Transverse colon (tissue), 4 donors: ENCODE measurements around the gene PPFIA1. TPM values are rescaled to one million over a fixed set of nuclear protein-coding genes. Genes with fewer than 3 reads are reported as not detected.

Experiments used
- DNase-seq: peaks from one replicate; pipeline ENCODE4 v3.0.0-alpha.2; 2019
- H3K27ac ChIP-seq, 4 donors: fragments of 200-600 bp; sonication (generic); 2 replicates each; pipeline ENCODE4 v1.5.1; 2016 to 2018; ENCODE audit warnings: inconsistent platforms in 4 of 4
- H3K27me3 ChIP-seq: fragments of 200-600 bp; sonication (generic); 2 replicates; pipeline ENCODE4 v1.5.1; 2017; ENCODE audit warnings: inconsistent platforms
- H3K36me3 ChIP-seq, 4 donors: fragments of 200-600 bp; sonication (generic); 2 replicates each; pipeline ENCODE4 v1.5.1; 2017 to 2019; ENCODE audit warnings: inconsistent platforms in 4 of 4
- H3K4me1 ChIP-seq, 4 donors: fragments of 200-600 bp; sonication (generic); 2 replicates each; pipeline ENCODE4 v1.5.1; 2017 to 2020; ENCODE audit warnings: inconsistent platforms in 4 of 4
- H3K4me3 ChIP-seq, 4 donors: fragments of 200-600 bp; sonication (generic); 1 replicate in 1 of 4; 2 replicates in 3 of 4; pipeline versions ENCODE4 v1.5.1 to v1.6.1; 2017 to 2019; ENCODE audit warnings: inconsistent platforms in 4 of 4
- H3K9me3 ChIP-seq, 2 donors: fragments of 200-600 bp; sonication (generic); 2 replicates each; pipeline ENCODE4 v1.5.1; 2017 to 2019; ENCODE audit warnings: inconsistent platforms in 2 of 2
- CTCF ChIP-seq, 5 experiments: fragments of 200-600 bp in 3 of 5; fragments of 450-650 bp in 2 of 5; sonication (generic) in 3 of 5; IDR thresholded peaks; 1 replicate in 2 of 5; 2 replicates in 3 of 5; pipeline ENCODE4 v1.5.1; 2016 to 2017; ENCODE audit warnings: antibody characterized with exemption in 5 of 5, inconsistent platforms in 3 of 5, mild to moderate bottlenecking in 2 of 5, moderate library complexity in 1 of 5
- EP300 ChIP-seq: sonication (generic); formaldehyde crosslinking; IDR thresholded peaks from one replicate; pipeline ENCODE4 v1.6.1; 2017; ENCODE audit warnings: antibody characterized with exemption, low read depth
- POLR2A ChIP-seq: fragments of 450-650 bp; IDR thresholded peaks from one replicate; pipeline ENCODE4 v1.6.1; 2016; ENCODE audit warnings: antibody characterized with exemption, mild to moderate bottlenecking, moderate library complexity
- POLR2AphosphoS5 ChIP-seq, 3 donors: sonication (generic); formaldehyde crosslinking; IDR thresholded peaks; one replicate each; pipeline ENCODE4 v1.6.1; 2016; ENCODE audit warnings: antibody characterized with exemption in 3 of 3
- WGBS, 2 donors: methylation state at CpG; one replicate each; pipeline ENCODE4 v1.1.5; 2018; ENCODE audit warnings: low coverage in 1 of 2; 5-methylcytosine and 5-hydroxymethylcytosine counted together
- in situ Hi-C, 4 donors: fragments of 200-750 bp; cut with MboI; loops; one replicate each; pipeline versions ENCODE4 v1.15.0 to v1.15.1; 2017; ENCODE audit warnings: low sequenced_read_pairs in 3 of 4, low pct_ligation_motif_present in 1 of 4, low pct_unique_long_range_greater_than_20kb in 1 of 4
- intact Hi-C: fragments of 100-400 bp; cut with DNase I; formaldehyde crosslinking; loops from one replicate; pipeline ENCODE4 v1.15.1; 2023; ENCODE audit warnings: low total_unique reads
- total RNA-seq, 4 donors: library from RNA; depleted of rRNA; stranded (reverse); fragments of >200 nt; gene quantifications; one replicate each; pipeline ENCODE4 v1.1.0, GENCODE V29; 2016

The PPFIA1 gene
- total RNA-seq, 4 donors from 2014 or later = 42.6 to 143 (median 72.8) TPM

DNA sequence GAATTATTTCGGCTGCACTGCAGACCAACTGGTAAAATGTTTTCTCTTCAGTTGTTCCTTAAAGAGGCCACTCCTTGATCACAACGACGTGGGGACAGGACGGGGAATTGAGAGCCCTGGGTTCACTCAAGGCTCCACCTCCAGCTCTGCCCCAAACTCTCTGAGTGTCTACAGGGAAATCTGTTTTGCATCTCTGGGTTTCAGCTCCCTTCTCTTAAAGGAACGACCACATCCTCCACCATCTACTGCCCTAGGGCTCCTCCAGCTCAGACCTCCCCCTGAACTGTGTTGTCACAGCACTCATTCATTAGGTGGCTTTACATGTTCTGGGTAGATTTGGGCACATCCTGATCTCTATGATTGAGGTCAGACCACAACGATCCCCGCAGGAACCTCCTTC is 5.1 kb upstream of the PPFIA1 start:
- intact Hi-C loops = no loop called here
- Histone ChIP-seq H3K4me1 (peaks cover 0 to 9% (median 7%) of the 10 kb centered on the region in 4 donors), H3K36me3 (no peaks in the 10 kb centered on the region), H3K4me3 (no peak overlapping the region), H3K27ac (no peak overlapping the region), H3K9me3 (no peaks in the 10 kb centered on the region), H3K27me3 (no peaks in the 10 kb centered on the region)
- 39% methylated on average over 7 of the region's 7 CpGs; no CpG with 5 or more reads in 1 of the 2 donors for WGBS, 2 donors
- no peak for DNase-seq
- in situ Hi-C loops = no loop called here
- no peak for TF ChIP-seq EP300

- TF ChIP-seq POLR2AphosphoS5 (IDR thresholded peaks at IDR 0.05) = no peak
- no peak for TF ChIP-seq EP300
- TF ChIP-seq CTCF (IDR thresholded peaks at IDR 0.05) = no peak
- no peak for TF ChIP-seq POLR2A
- in situ Hi-C loops = no loop called here
- H3K4me3 ChIP-seq = no peak overlapping the region
- DNase-seq = no peak
- 76 to 87% methylated on average over 2 to 5 of the region's 5 CpGs for WGBS, 2 donors
- peaks cover 10 to 22% (median 18%) of the 10 kb centered on the region in 4 donors for H3K4me1 ChIP-seq
- no peaks in the 10 kb centered on the region for H3K9me3 ChIP-seq
- no peaks in the 10 kb centered on the region for H3K27me3 ChIP-seq
- intact Hi-C loops = no loop called here
- no peak overlapping the region for H3K27ac ChIP-seq
- no peaks in the 10 kb centered on the region for H3K36me3 ChIP-seq
Observed at GRCh38 chr11:70267405-70267950, 3.0 kb upstream of the PPFIA1 start.

DNA sequence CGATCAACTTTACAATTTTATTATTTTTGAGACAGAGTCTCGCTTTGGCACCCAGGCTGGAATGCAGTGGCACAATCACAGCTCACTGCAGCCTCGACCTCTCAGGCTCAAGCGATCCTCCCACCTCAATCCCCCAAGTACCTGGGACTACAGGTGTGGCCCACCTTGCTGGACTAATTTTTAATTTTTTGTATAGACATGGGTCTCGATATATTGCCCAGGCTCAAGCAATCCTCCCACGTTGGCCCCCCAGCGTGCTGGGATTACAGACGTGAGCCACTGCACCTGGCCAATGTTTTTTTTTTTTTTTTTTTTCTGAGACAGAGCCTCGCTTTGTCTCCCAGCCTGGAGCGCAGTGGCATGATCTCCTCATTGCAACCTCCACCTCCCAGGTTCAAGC is 2.0 kb upstream of the PPFIA1 start:
- no peak overlapping the region for H3K27ac ChIP-seq

GRCh38 chr11:70270877-70271648 is 573 bp downstream of the PPFIA1 start:
- DNase-seq = peak; percentile 50
- Histone ChIP-seq H3K27ac (peak overlapping the region; percentile 86 to 97 (median 94)), H3K9me3 (no peaks in the 10 kb centered on the region), H3K4me3 (peak overlapping the region; percentile 70 to 97 (median 84)), H3K4me1 (peaks cover 10 to 32% (median 22%) of the 10 kb centered on the region in 4 donors), H3K27me3 (no peaks in the 10 kb centered on the region), H3K36me3 (peaks cover 0 to 8% (median under 1%) of the 10 kb centered on the region in 4 donors)
- TF ChIP-seq POLR2A = no peak
- no peak for TF ChIP-seq EP300
- peak in 3 of 5 experiments; percentile 21 to 27 (median 26) for TF ChIP-seq CTCF (IDR thresholded peaks at IDR 0.05)
- TF ChIP-seq POLR2AphosphoS5 (IDR thresholded peaks at IDR 0.05) = no peak
- in situ Hi-C loops (no loop called here), intact Hi-C loops (loop anchor here (1.0 kb wide), 1 partner anchor 68 kb away; the partner anchor contains the start of gene FADD)
- 0 to 2% methylated on average over 7 to 50 of the region's 75 CpGs for WGBS, 2 donors

More for the DNA sequence above, 2.0 kb upstream of the PPFIA1 start:
- DNase-seq = no peak
- H3K4me1 ChIP-seq = peaks cover 10 to 27% (median 22%) of the 10 kb centered on the region in 4 donors
- 90 to 93% methylated on average over 3 to 10 of the region's 10 CpGs for WGBS, 2 donors
- TF ChIP-seq EP300 (no peak), POLR2A (no peak), POLR2AphosphoS5 (IDR thresholded peaks at IDR 0.05) (no peak), CTCF (IDR thresholded peaks at IDR 0.05) (no peak)
- no peaks in the 10 kb centered on the region for H3K27me3 ChIP-seq
- in situ Hi-C loops (no loop called here), intact Hi-C loops (no loop called here)
- no peaks in the 10 kb centered on the region for H3K9me3 ChIP-seq
- H3K36me3 ChIP-seq = no peaks in the 10 kb centered on the region
- H3K4me3 ChIP-seq = no peak overlapping the region
